Stimulated activated naive CD8-positive, alpha-beta T cell treated with anti-CD3 and anti-CD28 coated beads, Interleukin-15, amount 100 ng/mL, for 72 hours (primary cell): ENCODE results near the gene NFASC.
A peak's percentile ranks its signal among the peaks of the same experiment; 100 is the strongest.

ENCODE experiments used
- ATAC-seq: fragments of 150-1000 bp; cut with Tn5 transposase; 2 replicates; pipeline ENCODE4 v1.10.0; 2021; ENCODE audit warnings: mild to moderate bottlenecking, moderate library complexity
- DNase-seq, 2 donors: peaks; one replicate each; pipeline ENCODE4 v3.0.0; 2021 to 2022
- H3K27ac Mint-ChIP-seq, 2 donors: one replicate each; pipeline ENCODE4 v1.8.0; 2022; ENCODE audit warnings: mild to moderate bottlenecking in 2 of 2, mixed read lengths in 2 of 2, moderate library complexity in 2 of 2
- H3K27me3 Mint-ChIP-seq: one replicate; pipeline ENCODE4 v1.8.0; 2022; ENCODE audit warnings: mixed read lengths
- H3K4me1 Mint-ChIP-seq: one replicate; pipeline ENCODE4 v1.8.0; 2022; ENCODE audit warnings: mild to moderate bottlenecking, mixed read lengths
- H3K4me3 Mint-ChIP-seq, 2 donors: one replicate each; pipeline ENCODE4 v1.8.0; 2022; ENCODE audit warnings: mild to moderate bottlenecking in 2 of 2, mixed read lengths in 2 of 2, moderate library complexity in 1 of 2
- H3K9me3 Mint-ChIP-seq, 2 donors: one replicate each; pipeline ENCODE4 v1.8.0; 2022; ENCODE audit warnings: mixed read lengths in 2 of 2

Gene NFASC

DNA sequence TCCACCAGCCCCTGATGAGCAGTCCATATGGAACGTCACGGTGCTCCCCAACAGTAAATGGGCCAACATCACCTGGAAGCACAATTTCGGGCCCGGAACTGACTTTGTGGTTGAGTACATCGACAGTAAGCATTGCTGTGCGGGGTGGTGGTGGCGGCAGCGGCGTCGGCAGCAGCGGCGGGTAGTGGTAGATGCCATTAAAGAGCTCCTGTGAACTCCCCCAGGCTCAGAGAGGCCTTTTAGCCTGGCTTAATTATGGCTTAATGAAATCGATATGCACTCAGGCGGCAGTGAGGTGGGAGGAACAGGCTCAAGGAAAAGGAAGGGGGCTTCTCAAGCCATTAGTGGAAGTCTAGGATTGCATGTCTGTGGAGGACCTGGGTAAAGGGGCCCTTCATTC, 130.5 kb downstream of the NFASC start:
- Mint-ChIP-seq H3K9me3 (no peaks in the 10 kb centered on the region), H3K27ac (no peak overlapping the region), H3K4me3 (no peak overlapping the region), H3K27me3 (no peaks in the 10 kb centered on the region), H3K4me1 (no peaks in the 10 kb centered on the region)
- no peak for DNase-seq
- ATAC-seq = no peak

DNA sequence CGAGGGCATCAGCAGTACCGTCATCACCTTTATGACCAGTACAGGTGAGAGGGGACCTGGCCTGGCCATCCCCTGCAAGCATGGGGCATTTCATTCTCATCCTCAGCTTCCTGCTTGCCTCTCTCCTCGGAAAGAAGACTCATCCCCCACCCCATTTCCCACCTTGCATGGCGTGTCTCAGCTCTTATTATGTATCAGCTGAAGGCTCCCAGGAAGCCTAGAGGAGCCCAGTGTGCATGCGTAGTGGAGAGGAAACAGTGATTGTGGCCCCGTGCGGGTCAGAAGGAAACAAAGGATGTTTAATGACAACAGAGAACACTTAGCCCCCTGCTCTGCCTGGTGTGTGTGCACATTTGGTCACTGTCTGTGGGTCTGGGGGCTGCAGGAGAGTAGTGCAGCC, 132.0 kb downstream of the NFASC start:
- H3K27me3 Mint-ChIP-seq = no peaks in the 10 kb centered on the region
- H3K9me3 Mint-ChIP-seq = no peaks in the 10 kb centered on the region
- no peak for ATAC-seq

DNA sequence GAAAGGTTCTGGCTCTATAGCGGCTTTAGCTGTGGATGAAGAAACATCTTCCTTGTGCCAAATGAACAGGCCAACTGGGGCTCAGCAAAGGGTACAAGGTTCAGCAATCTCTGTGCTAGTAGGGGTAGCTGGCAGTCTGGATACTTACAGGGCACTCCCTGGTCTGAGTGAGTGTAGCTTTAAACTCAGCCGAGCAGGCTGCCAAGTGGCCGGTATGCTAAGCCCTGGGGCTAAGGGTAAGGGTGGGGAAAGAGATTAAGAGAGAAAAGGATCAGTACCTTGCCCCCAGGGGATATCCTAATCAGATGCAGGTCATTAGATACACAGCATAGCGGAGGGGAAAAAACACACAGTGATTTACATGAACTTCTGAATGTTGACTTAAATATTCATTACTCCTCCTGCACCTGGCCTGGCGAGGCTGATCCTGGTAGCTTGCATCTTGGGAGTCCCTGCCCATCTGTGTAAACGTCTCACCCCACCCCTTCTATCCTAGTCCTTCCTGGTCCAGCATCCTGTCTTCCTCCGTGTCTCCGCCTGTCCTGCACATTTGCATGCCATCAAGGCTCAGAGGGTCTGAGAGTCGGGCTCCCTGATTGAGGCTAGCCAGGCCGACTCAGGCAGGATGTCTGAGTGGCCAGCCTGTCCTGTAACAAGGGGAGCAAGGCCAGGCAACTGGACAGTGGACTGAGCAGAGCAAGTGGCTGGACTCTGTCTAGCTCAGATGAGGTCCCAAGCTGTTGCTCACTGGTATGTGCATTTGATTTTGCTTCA, 132.9 kb downstream of the NFASC start:
- no peak overlapping the region for H3K4me3 Mint-ChIP-seq
- no peaks in the 10 kb centered on the region for H3K4me1 Mint-ChIP-seq
- no peak for ATAC-seq

More for the DNA sequence above, 132.0 kb downstream of the NFASC start:
- DNase-seq = no peak
- Mint-ChIP-seq H3K4me1 (no peaks in the 10 kb centered on the region), H3K4me3 (no peak overlapping the region), H3K27ac (no peak overlapping the region)

DNA sequence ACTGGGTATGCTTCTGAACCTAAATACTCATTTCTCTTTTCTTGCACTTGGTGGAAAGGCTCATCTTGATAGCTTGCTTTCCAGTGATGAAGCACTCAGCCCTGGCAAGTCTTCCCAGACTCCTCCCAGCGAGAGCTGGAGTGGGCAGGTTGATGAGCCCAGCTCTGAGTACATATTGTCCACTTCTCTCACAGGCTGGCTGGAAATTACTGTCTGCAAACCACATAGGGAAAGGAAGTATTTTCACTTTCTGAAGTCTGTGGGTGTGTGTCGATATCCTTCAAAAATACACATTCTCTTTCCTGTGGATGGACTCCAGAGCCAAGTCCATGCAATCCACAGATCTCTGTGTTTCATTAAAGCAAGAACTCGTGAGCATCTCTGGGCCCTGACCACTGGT, 133.7 kb downstream of the NFASC start:
- H3K4me1 Mint-ChIP-seq = no peaks in the 10 kb centered on the region
- ATAC-seq = no peak
- H3K27me3 Mint-ChIP-seq = no peaks in the 10 kb centered on the region

More for the DNA sequence above, 132.9 kb downstream of the NFASC start:
- peak overlapping the region in 1 of 2 donors; percentile 69 for H3K27ac Mint-ChIP-seq
- DNase-seq = no peak
- no peaks in the 10 kb centered on the region for H3K9me3 Mint-ChIP-seq
- no peaks in the 10 kb centered on the region for H3K27me3 Mint-ChIP-seq

DNA sequence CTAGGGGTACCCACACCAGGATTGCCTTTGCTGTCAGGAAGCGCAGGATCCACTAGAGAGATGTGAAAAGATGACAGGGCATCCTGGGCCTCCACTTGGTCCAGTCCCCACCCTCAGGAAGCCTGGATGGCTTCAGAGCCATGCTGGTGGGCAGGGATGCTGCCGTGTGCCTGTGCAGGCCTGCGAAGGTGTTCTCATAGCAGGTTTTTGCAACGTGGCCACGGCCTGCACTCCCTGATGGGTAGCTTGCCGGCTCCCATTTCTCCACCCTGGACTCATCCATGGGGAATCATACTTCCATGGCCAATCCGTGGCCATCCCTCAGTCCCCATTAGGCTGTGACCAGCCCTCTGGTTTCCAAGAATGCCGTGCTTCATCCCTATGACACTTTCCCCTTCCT, 138.2 kb downstream of the NFASC start:
- Mint-ChIP-seq H3K27me3 (no peaks in the 10 kb centered on the region), H3K4me3 (no peak overlapping the region), H3K4me1 (no peaks in the 10 kb centered on the region), H3K9me3 (no peaks in the 10 kb centered on the region), H3K27ac (no peak overlapping the region)
- DNase-seq (no peak), ATAC-seq (no peak)

More for the DNA sequence above, 133.7 kb downstream of the NFASC start:
- H3K27ac Mint-ChIP-seq = no peak overlapping the region
- no peaks in the 10 kb centered on the region for H3K9me3 Mint-ChIP-seq
- DNase-seq = no peak
- H3K4me3 Mint-ChIP-seq = no peak overlapping the region

DNA sequence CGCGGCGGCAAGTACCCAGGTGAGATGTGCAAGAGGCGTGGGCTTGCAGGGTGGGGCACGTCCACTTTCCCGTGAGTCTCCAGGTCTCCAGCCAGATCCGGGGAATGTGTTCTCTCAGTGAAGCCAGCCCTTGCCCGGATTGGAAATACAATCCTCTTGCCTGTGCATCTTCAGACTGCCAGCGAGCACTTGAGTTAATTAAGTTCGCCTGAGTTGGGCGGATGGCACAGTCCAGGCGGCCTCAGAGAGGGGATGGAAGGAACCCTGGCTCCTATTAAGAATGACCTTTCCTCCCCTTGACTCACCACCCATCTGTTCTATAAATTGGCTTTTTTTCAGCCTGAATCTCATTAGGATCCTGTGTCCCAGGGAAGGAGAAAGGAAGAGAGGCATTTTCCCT, 139.0 kb downstream of the NFASC start:
- no peak for ATAC-seq
- Mint-ChIP-seq H3K27ac (no peak overlapping the region), H3K4me1 (no peaks in the 10 kb centered on the region), H3K4me3 (no peak overlapping the region), H3K27me3 (no peaks in the 10 kb centered on the region), H3K9me3 (no peaks in the 10 kb centered on the region)
- no peak for DNase-seq

DNA sequence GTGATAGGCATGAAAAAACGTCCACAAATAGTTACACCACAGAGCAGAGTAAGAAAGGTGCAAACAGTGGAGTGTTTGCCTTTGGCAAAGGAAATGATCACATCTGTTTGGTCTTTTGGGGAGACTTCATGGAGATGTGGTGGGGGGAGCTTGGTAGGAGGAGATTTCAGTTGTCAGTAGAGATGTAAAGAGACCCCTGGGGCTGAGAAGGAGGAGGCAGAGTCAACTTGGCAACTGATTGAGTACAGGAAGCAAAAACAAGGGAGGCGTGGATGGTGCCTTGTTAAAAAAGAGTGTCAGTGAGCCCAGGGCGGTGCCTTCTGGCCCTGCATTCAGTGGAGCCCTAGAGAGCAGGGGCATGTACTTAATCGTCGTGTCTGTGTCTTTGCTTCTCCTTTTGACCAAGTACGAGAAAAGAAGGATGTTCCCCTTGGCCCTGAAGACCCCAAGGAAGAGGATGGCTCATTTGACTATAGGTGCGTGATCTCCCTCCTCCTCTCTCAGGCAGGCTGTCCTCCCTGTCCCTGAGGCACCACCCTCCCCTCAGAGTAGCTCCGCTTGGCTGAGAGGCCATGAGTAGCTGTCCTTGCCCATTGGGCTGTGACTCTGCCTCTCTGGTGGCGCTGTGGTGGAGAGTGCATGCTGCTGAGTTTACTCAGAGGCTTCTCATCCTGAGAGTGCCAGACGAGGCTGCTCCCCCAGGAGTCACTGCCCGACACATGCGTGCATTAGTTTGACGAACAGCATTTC, 141.9 kb downstream of the NFASC start:
- Mint-ChIP-seq H3K27ac (no peak overlapping the region), H3K4me1 (no peaks in the 10 kb centered on the region), H3K4me3 (no peak overlapping the region), H3K9me3 (no peaks in the 10 kb centered on the region), H3K27me3 (no peaks in the 10 kb centered on the region)
- ATAC-seq = no peak
- no peak for DNase-seq

DNA sequence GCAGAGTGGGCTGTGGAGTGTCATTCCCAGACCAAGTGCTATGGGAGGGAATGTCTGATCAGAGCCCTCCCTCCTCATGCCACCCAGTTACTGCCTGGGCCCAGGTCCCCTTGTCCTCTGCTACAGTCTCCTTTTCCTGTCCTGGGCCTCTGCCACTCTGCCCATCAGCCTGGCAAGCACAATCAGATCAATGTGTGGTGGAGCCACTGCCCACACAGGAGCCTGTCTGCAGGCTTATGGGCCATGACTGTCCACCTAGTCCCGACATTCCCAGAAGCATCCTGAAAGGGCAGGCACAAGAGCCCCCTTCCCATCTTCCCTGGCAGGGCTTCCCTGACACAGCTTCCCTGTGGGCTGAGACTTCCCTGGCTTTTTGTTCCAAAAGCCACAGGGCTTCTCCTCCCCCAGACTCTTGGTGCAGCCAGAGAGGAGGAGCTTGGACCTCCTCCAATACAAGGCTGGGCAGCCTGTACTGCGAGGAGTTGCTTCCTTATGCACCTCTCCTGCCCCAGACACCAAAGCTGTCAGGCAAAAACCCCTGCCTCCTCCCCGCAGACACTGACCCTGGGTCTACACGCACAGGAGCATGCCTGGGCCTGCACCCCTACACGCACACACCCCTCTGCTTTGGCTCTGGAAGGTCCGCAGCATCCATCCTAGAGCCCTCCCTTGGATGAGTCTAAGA, 143.2 kb downstream of the NFASC start:
- H3K4me1 Mint-ChIP-seq = no peaks in the 10 kb centered on the region
- DNase-seq (no peak), ATAC-seq (no peak)
- no peaks in the 10 kb centered on the region for H3K9me3 Mint-ChIP-seq
- no peak overlapping the region for H3K4me3 Mint-ChIP-seq
- H3K27ac Mint-ChIP-seq = peak overlapping the region in 1 of 2 donors; percentile 23
- no peaks in the 10 kb centered on the region for H3K27me3 Mint-ChIP-seq

DNA sequence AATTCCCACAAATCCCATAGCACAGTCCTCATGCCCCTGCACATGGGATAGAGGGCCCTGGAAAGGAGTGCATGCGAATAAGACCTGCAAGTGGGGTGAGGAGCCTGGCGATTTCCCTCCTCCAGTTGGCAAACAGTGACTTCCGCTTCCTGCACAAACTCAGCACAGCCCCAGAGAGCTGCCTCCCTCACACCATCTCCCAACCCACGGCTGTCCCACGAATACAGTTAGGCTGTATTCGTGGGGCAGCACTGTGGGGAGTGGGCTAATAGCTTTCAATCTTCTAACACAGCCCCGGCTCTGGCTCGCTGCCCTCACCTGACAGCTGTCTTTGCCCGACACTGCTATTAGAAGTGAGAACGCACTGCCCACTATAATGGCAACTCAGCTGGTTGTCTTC, 144.1 kb downstream of the NFASC start:
- no peak for ATAC-seq
- no peak overlapping the region for H3K4me3 Mint-ChIP-seq
- DNase-seq = no peak
- no peaks in the 10 kb centered on the region for H3K4me1 Mint-ChIP-seq
- H3K27ac Mint-ChIP-seq = peak overlapping the region in 1 of 2 donors; percentile 86
- H3K9me3 Mint-ChIP-seq = no peaks in the 10 kb centered on the region
- H3K27me3 Mint-ChIP-seq = no peaks in the 10 kb centered on the region

DNA sequence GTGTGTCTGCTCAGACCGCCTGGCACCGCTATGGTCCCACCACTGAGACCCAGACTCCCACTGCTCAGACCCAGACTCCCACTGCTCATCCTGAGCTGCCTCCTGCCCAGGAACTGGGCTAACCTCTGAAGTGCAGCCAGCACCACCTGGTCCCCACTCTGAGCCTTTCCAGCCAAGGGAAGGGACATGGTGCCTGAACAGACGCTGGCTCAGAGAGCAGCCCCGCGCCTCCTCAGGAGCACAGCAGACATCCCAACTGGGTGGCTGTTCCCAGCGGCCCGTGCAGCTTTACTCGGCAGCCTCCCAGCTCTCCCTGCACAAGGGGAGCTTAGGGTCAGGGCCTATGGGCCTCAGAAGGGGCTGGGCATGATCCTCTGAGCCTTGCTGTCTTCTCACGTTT, 144.6 kb downstream of the NFASC start:
- Mint-ChIP-seq H3K4me3 (no peak overlapping the region), H3K4me1 (no peaks in the 10 kb centered on the region), H3K9me3 (no peaks in the 10 kb centered on the region), H3K27ac (no peak overlapping the region), H3K27me3 (no peaks in the 10 kb centered on the region)
- no peak for ATAC-seq
- no peak for DNase-seq

DNA sequence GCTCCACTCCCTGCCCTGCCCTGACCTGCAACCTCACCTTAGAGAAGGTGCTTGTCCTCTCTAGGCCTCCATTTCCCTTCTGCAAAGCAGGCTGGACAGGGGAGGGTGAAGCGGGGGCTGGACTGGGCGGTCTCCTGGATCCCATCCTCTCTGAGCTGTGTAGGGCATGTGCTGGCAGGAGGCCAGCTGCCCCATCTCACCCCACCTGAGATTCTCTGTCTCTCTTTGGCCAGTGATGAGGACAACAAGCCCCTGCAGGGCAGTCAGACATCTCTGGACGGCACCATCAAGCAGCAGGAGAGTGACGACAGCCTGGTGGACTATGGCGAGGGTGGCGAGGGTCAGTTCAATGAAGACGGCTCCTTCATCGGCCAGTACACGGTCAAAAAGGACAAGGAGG, 145.4 kb downstream of the NFASC start:
- no peak for DNase-seq
- Mint-ChIP-seq H3K27ac (no peak overlapping the region), H3K27me3 (no peaks in the 10 kb centered on the region), H3K4me3 (no peak overlapping the region), H3K9me3 (no peaks in the 10 kb centered on the region), H3K4me1 (no peaks in the 10 kb centered on the region)
- ATAC-seq = no peak

DNA sequence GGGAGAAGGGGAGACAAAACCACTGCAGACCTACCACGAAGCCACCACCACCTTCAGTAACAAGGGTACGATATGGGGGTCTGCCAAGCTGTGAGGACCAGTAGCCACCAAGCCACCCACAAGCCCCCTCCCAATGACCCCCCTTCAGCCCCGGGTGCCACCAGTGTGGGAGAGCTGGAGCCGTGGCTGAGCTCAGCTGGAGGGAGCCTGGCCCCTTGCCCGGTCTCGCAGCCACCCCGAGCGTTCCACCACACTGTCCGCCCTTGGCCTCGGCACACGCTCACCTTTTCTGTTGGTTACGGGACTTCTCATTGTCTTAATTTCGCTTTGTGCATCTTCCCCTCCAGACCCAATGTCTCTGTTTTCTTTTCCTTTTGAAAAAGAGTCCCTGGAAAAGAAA, 145.9 kb downstream of the NFASC start:
- H3K27me3 Mint-ChIP-seq = no peaks in the 10 kb centered on the region
- H3K27ac Mint-ChIP-seq = no peak overlapping the region
- no peak overlapping the region for H3K4me3 Mint-ChIP-seq
- no peak for ATAC-seq
- H3K4me1 Mint-ChIP-seq = no peaks in the 10 kb centered on the region
- DNase-seq = no peak
- H3K9me3 Mint-ChIP-seq = no peaks in the 10 kb centered on the region

DNA sequence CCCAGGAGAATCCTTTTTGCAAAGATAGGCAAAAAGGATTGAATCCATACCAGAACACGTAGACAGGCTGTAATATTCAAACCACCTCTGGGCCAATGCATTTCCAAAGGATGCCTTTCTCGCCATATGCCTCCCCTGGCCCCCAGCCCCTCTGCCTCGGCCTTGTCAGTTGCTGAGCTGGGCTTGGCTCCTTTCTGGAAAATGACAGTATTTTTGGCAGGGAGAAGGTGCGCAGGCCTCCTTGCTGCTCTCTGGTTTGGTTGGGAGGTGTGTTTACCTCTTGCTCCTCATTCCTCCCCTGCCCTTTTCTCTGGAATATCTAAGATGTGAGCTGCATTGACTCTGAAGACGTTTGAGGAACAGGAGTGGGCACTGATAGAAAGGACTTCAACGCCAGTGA, 146.3 kb downstream of the NFASC start:
- H3K27ac Mint-ChIP-seq = no peak overlapping the region
- no peak overlapping the region for H3K4me3 Mint-ChIP-seq
- DNase-seq (no peak), ATAC-seq (no peak)
- no peaks in the 10 kb centered on the region for H3K9me3 Mint-ChIP-seq
- no peaks in the 10 kb centered on the region for H3K27me3 Mint-ChIP-seq
- H3K4me1 Mint-ChIP-seq = no peaks in the 10 kb centered on the region

DNA sequence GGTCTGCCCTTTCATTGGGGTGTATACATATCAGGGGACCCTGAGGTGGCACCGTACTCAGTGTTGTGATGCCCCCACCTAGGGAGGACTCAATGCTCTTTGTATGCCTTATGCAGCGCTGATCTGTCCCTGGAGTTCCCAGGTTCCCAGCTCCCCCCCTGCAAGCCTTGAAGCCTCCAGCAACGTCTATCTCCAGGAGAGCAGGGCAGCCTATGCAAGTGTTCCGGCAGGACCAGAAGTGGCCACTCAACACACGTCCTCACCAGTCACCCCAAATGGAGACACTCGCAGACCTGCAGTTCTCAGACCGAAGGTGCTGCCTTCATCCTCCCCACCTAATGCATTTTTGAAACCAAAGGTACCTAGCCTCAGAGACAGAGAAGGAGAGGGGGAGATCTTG, 147.1 kb downstream of the NFASC start:
- ATAC-seq = no peak
- H3K27me3 Mint-ChIP-seq = no peaks in the 10 kb centered on the region
- DNase-seq = no peak
- no peak overlapping the region for H3K27ac Mint-ChIP-seq
- H3K4me1 Mint-ChIP-seq = no peaks in the 10 kb centered on the region
- no peaks in the 10 kb centered on the region for H3K9me3 Mint-ChIP-seq
- H3K4me3 Mint-ChIP-seq = no peak overlapping the region

DNA sequence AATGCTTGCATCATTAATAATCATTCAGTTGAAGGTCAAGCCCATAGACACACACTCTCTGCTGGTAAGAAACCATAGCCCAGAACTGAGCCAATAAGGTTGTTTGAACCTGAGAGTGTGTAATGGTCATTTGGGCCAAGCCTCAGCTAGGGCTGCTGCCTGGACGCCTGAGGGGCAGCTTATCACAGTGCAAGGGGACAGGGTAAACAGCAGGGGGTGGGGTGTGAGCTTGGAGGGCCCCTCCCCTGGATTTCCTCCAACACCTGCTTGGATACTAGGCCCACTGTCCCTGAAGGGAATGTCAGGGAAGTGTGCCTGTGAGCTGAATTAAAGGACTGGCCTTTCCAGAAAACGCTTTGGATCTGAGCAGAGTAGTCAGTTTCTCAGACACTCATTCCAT, 147.7 kb downstream of the NFASC start:
- Mint-ChIP-seq H3K27ac (no peak overlapping the region), H3K4me3 (no peak overlapping the region), H3K4me1 (no peaks in the 10 kb centered on the region), H3K9me3 (no peaks in the 10 kb centered on the region), H3K27me3 (no peaks in the 10 kb centered on the region)
- no peak for ATAC-seq
- no peak for DNase-seq

DNA sequence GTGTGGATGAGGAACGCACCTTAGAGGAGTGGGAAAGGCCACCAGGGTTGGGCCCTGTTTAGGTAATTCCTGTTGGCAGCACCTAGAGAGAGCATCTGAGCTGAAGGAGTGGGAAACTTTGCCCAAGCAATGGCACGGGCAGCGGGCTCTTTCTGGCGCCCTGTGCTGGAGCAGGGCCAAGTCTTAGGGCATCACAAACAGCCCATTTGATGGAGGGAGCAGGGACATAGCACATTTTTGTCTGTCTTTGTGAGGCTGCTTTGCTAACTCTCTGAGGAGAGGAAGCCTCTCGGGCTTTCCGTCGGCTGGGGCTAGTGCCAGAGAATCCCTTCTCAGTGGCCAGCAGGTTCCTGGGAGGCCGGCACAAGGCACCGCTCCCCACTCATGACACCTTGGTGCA, 149.8 kb downstream of the NFASC start:
- DNase-seq (no peak), ATAC-seq (no peak)
- Mint-ChIP-seq H3K27me3 (no peaks in the 10 kb centered on the region), H3K4me3 (no peak overlapping the region), H3K9me3 (no peaks in the 10 kb centered on the region), H3K4me1 (no peaks in the 10 kb centered on the region), H3K27ac (no peak overlapping the region)
